Measurements from ENCODE around the gene POGLUT3. TPM values are rescaled to one million over a fixed set of nuclear protein-coding genes. Genes with fewer than 3 reads are reported as not detected.

Gene POGLUT3
- total RNA-seq, 1 experiment from 2014 or later: 15.3 TPM

DNA sequence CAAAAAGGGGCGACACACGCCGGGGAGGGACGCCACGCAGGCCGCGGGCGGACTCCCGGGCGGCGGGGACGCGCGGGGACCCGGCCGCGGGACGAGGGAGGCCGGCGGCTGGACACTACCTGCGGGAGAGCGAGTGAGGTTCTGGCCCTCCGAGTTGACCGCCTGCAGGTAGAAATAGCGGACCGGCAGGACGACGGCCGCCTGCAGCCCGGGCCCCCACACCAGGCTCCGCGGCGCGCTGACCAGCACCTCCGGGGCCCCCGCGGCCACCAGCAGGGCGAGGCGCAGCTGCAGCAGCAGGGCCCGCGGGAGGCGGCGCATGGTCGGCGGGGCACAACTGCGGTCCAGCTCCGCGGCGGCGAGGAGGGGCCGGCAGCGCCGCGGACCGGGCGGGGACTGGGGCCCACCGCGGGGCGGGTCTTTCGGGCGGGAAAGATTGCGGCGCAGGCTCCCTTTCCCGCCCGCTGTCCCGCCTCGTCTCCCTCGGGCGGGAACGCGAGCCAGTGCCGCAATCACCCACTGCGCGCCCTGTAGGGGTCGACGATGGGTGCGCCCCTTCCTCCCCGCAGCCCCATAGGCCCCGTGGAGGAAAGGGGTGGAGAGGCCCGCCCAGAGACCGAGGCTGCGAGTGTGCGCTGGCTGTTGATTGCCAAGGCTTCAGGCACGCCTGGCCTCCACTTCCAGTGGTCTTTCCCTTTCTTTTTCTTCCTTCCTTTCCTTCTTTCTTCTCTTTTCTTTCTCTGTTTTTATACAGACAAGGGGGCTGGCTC, at the start of gene POGLUT3 (continued):
- TF ChIP-seq, protein P1, sequence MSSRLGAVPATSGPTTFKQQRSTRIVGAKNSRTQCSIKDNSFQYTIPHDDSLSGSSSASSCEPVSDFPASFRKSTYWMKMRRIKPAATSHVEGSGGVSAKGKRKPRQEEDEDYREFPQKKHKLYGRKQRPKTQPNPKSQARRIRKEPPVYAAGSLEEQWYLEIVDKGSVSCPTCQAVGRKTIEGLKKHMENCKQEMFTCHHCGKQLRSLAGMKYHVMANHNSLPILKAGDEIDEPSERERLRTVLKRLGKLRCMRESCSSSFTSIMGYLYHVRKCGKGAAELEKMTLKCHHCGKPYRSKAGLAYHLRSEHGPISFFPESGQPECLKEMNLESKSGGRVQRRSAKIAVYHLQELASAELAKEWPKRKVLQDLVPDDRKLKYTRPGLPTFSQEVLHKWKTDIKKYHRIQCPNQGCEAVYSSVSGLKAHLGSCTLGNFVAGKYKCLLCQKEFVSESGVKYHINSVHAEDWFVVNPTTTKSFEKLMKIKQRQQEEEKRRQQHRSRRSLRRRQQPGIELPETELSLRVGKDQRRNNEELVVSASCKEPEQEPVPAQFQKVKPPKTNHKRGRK (CRISPR knock-in tag; IDR thresholded peaks at IDR 0.05; ENCODE audit: borderline replicate concordance): no peak
- TF ChIP-seq ZNF263 (CRISPR knock-in tag; IDR thresholded peaks at IDR 0.05; ENCODE audit: low read depth): no peak
- no peak for TF ChIP-seq ZNF416 (CRISPR knock-in tag; IDR thresholded peaks at IDR 0.05)
- TF ChIP-seq ZNF671 (CRISPR knock-in tag; IDR thresholded peaks at IDR 0.05): no peak
- TF ChIP-seq, protein P2, sequence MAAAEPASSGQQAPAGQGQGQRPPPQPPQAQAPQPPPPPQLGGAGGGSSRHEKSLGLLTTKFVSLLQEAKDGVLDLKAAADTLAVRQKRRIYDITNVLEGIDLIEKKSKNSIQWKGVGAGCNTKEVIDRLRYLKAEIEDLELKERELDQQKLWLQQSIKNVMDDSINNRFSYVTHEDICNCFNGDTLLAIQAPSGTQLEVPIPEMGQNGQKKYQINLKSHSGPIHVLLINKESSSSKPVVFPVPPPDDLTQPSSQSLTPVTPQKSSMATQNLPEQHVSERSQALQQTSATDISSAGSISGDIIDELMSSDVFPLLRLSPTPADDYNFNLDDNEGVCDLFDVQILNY (CRISPR knock-in tag; IDR thresholded peaks at IDR 0.05): peak; percentile 87; the same call in 1 of the 2 replicates
- TF ChIP-seq GTF2I (CRISPR knock-in tag; conservative IDR thresholded peaks at IDR 0.05): 0 out of 2 replicates have a peak, but pooled peaks have one; percentile 43
- no peak for TF ChIP-seq GABPB1 (CRISPR knock-in tag; IDR thresholded peaks at IDR 0.05)
- TF ChIP-seq NFATC4 (CRISPR knock-in tag; IDR thresholded peaks at IDR 0.05): no peak
- TF ChIP-seq PRRX2 (CRISPR knock-in tag; IDR thresholded peaks at IDR 0.05): no peak
- no peak for TF ChIP-seq GRHL2 (CRISPR knock-in tag; IDR thresholded peaks at IDR 0.05; ENCODE audit: insufficient replicate concordance, severe bottlenecking)
- no peak for TF ChIP-seq NR3C1 (CRISPR knock-in tag; conservative IDR thresholded peaks at IDR 0.05; ENCODE audit: low read depth)
- TF ChIP-seq SMAD3 (CRISPR knock-in tag; IDR thresholded peaks at IDR 0.05; ENCODE audit: borderline replicate concordance): no peak
- no peak for TF ChIP-seq ZNF317 (CRISPR knock-in tag; IDR thresholded peaks at IDR 0.05; ENCODE audit: borderline replicate concordance, low read depth)
- TF ChIP-seq, protein P3, sequence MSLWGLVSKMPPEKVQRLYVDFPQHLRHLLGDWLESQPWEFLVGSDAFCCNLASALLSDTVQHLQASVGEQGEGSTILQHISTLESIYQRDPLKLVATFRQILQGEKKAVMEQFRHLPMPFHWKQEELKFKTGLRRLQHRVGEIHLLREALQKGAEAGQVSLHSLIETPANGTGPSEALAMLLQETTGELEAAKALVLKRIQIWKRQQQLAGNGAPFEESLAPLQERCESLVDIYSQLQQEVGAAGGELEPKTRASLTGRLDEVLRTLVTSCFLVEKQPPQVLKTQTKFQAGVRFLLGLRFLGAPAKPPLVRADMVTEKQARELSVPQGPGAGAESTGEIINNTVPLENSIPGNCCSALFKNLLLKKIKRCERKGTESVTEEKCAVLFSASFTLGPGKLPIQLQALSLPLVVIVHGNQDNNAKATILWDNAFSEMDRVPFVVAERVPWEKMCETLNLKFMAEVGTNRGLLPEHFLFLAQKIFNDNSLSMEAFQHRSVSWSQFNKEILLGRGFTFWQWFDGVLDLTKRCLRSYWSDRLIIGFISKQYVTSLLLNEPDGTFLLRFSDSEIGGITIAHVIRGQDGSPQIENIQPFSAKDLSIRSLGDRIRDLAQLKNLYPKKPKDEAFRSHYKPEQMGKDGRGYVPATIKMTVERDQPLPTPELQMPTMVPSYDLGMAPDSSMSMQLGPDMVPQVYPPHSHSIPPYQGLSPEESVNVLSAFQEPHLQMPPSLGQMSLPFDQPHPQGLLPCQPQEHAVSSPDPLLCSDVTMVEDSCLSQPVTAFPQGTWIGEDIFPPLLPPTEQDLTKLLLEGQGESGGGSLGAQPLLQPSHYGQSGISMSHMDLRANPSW (CRISPR knock-in tag; conservative IDR thresholded peaks at IDR 0.05; ENCODE audit: low read depth): no peak
- TF ChIP-seq, protein P4, sequence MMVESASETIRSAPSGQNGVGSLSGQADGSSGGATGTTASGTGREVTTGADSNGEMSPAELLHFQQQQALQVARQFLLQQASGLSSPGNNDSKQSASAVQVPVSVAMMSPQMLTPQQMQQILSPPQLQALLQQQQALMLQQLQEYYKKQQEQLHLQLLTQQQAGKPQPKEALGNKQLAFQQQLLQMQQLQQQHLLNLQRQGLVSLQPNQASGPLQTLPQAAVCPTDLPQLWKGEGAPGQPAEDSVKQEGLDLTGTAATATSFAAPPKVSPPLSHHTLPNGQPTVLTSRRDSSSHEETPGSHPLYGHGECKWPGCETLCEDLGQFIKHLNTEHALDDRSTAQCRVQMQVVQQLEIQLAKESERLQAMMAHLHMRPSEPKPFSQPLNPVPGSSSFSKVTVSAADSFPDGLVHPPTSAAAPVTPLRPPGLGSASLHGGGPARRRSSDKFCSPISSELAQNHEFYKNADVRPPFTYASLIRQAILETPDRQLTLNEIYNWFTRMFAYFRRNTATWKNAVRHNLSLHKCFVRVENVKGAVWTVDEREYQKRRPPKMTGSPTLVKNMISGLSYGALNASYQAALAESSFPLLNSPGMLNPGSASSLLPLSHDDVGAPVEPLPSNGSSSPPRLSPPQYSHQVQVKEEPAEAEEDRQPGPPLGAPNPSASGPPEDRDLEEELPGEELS (CRISPR knock-in tag; IDR thresholded peaks at IDR 0.05): peak; percentile 20; the same call in 1 of the 2 replicates
- TF ChIP-seq, protein P5, sequence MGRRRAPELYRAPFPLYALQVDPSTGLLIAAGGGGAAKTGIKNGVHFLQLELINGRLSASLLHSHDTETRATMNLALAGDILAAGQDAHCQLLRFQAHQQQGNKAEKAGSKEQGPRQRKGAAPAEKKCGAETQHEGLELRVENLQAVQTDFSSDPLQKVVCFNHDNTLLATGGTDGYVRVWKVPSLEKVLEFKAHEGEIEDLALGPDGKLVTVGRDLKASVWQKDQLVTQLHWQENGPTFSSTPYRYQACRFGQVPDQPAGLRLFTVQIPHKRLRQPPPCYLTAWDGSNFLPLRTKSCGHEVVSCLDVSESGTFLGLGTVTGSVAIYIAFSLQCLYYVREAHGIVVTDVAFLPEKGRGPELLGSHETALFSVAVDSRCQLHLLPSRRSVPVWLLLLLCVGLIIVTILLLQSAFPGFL (CRISPR knock-in tag; IDR thresholded peaks at IDR 0.05; ENCODE audit: borderline replicate concordance): no peak
- no peak for TF ChIP-seq ZNF138 (CRISPR knock-in tag; conservative IDR thresholded peaks at IDR 0.05)
- peak; percentile 49; the same call in 1 of the 2 replicates for TF ChIP-seq TEAD1 (CRISPR knock-in tag; IDR thresholded peaks at IDR 0.05)
- peak; percentile 91 for TF ChIP-seq ZNF423 (CRISPR knock-in tag; IDR thresholded peaks at IDR 0.05)
- TF ChIP-seq ZNF232 (CRISPR knock-in tag; IDR thresholded peaks at IDR 0.05): no peak
- TF ChIP-seq, protein P6, sequence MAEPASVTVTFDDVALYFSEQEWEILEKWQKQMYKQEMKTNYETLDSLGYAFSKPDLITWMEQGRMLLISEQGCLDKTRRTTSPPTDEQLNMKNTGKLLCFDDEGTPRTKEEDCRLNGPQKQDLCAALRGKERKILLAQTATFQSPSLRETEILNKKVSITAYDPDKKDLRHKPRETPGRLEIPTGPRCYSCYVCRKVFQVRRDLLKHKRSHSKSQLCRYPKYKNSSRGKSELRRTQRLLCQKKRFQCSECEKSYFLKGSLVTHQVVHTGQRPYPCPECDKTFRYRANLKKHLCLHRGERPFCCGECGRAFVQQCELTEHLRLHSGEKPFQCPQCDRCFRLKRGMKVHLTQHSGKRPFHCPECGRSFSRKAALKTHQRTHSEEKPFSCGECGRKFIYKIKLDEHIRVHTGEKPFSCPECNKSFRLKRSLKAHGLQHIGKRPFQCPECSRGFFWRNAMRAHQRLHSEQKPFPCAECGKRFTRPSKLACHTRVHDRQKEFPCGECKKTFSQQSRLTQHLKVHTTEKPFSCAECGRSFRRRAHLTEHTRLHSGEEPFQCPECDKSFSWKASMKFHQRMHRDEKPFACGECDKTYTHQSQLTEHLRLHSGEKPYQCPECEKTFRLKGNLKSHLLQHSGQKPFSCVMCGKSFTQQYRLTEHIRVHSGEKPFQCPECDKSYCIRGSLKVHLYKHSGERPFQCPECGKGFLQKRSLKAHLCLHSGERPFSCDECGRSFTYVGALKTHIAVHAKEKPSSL (CRISPR knock-in tag; conservative IDR thresholded peaks at IDR 0.05): no peak
- no peak for TF ChIP-seq ZNF219 (CRISPR knock-in tag; IDR thresholded peaks at IDR 0.05; ENCODE audit: borderline replicate concordance)
- TF ChIP-seq, protein P7, sequence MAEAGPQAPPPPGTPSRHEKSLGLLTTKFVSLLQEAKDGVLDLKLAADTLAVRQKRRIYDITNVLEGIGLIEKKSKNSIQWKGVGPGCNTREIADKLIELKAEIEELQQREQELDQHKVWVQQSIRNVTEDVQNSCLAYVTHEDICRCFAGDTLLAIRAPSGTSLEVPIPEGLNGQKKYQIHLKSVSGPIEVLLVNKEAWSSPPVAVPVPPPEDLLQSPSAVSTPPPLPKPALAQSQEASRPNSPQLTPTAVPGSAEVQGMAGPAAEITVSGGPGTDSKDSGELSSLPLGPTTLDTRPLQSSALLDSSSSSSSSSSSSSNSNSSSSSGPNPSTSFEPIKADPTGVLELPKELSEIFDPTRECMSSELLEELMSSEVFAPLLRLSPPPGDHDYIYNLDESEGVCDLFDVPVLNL (CRISPR knock-in tag; IDR thresholded peaks at IDR 0.05; ENCODE audit: borderline replicate concordance, low read depth): peak; percentile 26; the same call in 1 of the 2 replicates
- no peak for TF ChIP-seq RORB (CRISPR knock-in tag; IDR thresholded peaks at IDR 0.05)
- TF ChIP-seq, protein P8, sequence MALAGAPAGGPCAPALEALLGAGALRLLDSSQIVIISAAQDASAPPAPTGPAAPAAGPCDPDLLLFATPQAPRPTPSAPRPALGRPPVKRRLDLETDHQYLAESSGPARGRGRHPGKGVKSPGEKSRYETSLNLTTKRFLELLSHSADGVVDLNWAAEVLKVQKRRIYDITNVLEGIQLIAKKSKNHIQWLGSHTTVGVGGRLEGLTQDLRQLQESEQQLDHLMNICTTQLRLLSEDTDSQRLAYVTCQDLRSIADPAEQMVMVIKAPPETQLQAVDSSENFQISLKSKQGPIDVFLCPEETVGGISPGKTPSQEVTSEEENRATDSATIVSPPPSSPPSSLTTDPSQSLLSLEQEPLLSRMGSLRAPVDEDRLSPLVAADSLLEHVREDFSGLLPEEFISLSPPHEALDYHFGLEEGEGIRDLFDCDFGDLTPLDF (CRISPR knock-in tag; IDR thresholded peaks at IDR 0.05): no peak
